Measurements from ENCODE around the gene PRSS33. TPM values are rescaled to one million over a fixed set of nuclear protein-coding genes. Genes with fewer than 3 reads are reported as not detected.

The PRSS33 gene
- total RNA-seq, 2 experiments from 2014 or later = 0.13 TPM

- POLR2A ChIA-PET = no interaction called here
- CTCF ChIA-PET = interaction anchor here (1.1 kb wide), 1 partner anchor 16 kb away, joined by 3 read pairs; no protein-coding TSS in a partner anchor
Measured at GRCh38 chr16:2734844-2735515, 52.4 kb downstream of the PRSS33 start.

Other genes starting within 250 kb of the PRSS33 start
- gene PDPK1, start 249.5 kb downstream of the PRSS33 start, total RNA-seq = 10 to 100 TPM; 47.9 to 49.2 TPM
- gene KCTD5, start 105.0 kb downstream of the PRSS33 start, total RNA-seq = 10 to 100 TPM; 52.4 to 53.6 TPM
- gene PRSS27, start 67.3 kb downstream of the PRSS33 start, total RNA-seq = 1 to 10 TPM; 1.3 to 1.4 TPM
- gene SRRM2, start 34.9 kb downstream of the PRSS33 start, total RNA-seq = 100 to 1,000 TPM; 513 to 521 TPM
- 100 to 1,000 TPM; 305 to 307 TPM for gene ELOB, start 10.3 kb downstream of the PRSS33 start, total RNA-seq
- gene PRSS41, start 10.9 kb upstream of the PRSS33 start, total RNA-seq = not detected
- 10 to 100 TPM; 10.5 to 11.1 TPM for gene PRSS21, start 29.7 kb upstream of the PRSS33 start, total RNA-seq
- under 1 TPM; 0.63 to 0.71 TPM for gene ZG16B, start 42.7 kb upstream of the PRSS33 start, total RNA-seq
- gene PRSS22, start 70.6 kb upstream of the PRSS33 start, total RNA-seq = not detected
- gene FLYWCH2, start 95.7 kb upstream of the PRSS33 start, total RNA-seq = 10 to 100 TPM; 24.4 to 27.1 TPM
- 10 to 100 TPM; 33.2 to 34.4 TPM for gene FLYWCH1, start 124.4 kb upstream of the PRSS33 start, total RNA-seq
- under 1 TPM in 1 of 2 experiments, not detected in 1; 0.08 TPM for gene KREMEN2, start 176.7 kb upstream of the PRSS33 start, total RNA-seq
- gene PAQR4, start 181.8 kb upstream of the PRSS33 start, total RNA-seq = 10 to 100 TPM; 41.1 to 43.0 TPM
- gene PKMYT1, start 192.9 kb upstream of the PRSS33 start, total RNA-seq = 100 to 1,000 TPM; 135 TPM
- gene CLDN9, start 225.4 kb upstream of the PRSS33 start, total RNA-seq = not detected
- not detected for gene CLDN6, start 230.6 kb upstream of the PRSS33 start, total RNA-seq
- 1 to 10 TPM; 4.3 to 4.6 TPM for gene TNFRSF12A, start 232.8 kb upstream of the PRSS33 start, total RNA-seq
- 10 to 100 TPM; 27.5 to 28.5 TPM for gene HCFC1R1, start 236.4 kb upstream of the PRSS33 start, total RNA-seq
- gene THOC6, start 236.5 kb upstream of the PRSS33 start, total RNA-seq = 10 to 100 TPM; 54.7 to 56.8 TPM
- gene BICDL2, start 249.4 kb upstream of the PRSS33 start, total RNA-seq = under 1 TPM; 0.11 to 0.17 TPM

Measured in activated CD8-positive, alpha-beta memory T cell treated with anti-CD3 and anti-CD28 coated beads for 36 hours (primary cell).